K562 (cell line): ENCODE measurements around the gene MS4A8. TPM values are rescaled to one million over a fixed set of nuclear protein-coding genes. Genes with fewer than 3 reads are reported as not detected.

Experiments used
- BRF1 ChIP-seq: IDR thresholded peaks from 3 replicates; pipeline ENCODE4 v1.6.1; 2011; ENCODE audit warnings: borderline replicate concordance, mild to moderate bottlenecking; ENCODE audit not compliant: insufficient read length; ENCODE audit errors: extremely low read depth
- CAMTA2 ChIP-seq: fragments of 250-450 bp; sonication (Bioruptor Pico); conservative IDR thresholded peaks from 2 replicates; pipeline ENCODE4 v1.5.1; 2022
- CUX1 ChIP-seq: fragments of 200-800 bp; sonication (Bioruptor generic); IDR thresholded peaks from 2 replicates; pipeline ENCODE4 v1.6.1; 2016; ENCODE audit warnings: missing genetic modification characterization, missing compliant biosample characterization
- MAX ChIP-seq: sonication (generic); formaldehyde crosslinking; IDR thresholded peaks from 2 replicates; pipeline ENCODE4 v1.9.0; 2022; ENCODE audit warnings: mild to moderate bottlenecking, missing genetic modification reagents
- NFIX ChIP-seq: fragments of 250-450 bp; sonication (Bioruptor Pico); IDR thresholded peaks from 2 replicates; pipeline ENCODE4 v1.4.0; 2020; ENCODE audit warnings: low read depth, mild to moderate bottlenecking, moderate library complexity
- ZHX1 ChIP-seq: fragments of 150-350 bp; conservative IDR thresholded peaks from 2 replicates; pipeline ENCODE4 v1.6.1; 2014; ENCODE audit warnings: low read length
- ZNF436 ChIP-seq: fragments of 250-450, 450-650 bp; sonication (Bioruptor Pico); formaldehyde crosslinking; IDR thresholded peaks from 2 replicates; pipeline ENCODE4 v1.7.0; 2020; ENCODE audit warnings: mild to moderate bottlenecking
- polyA plus RNA-seq, 8 experiments: library from polyadenylated mRNA; depleted of rRNA in 4 of 8; stranded (reverse) in 5 of 8; unstranded in 3 of 8; fragments of >200 nt; fragmentation: Nextera tagmentation in 2 of 8; fragmentation: Illumina TruSeq in 1 of 8; extraction: Ambion mirVana in 2 of 8; extraction: Trizol in 1 of 8; gene quantifications; 2 replicates each; pipeline versions ENCODE4 v1.2.1 to v1.2.3, GENCODE V29; 2011 to 2014; ENCODE audit warnings: inconsistent platforms in 1 of 8, missing spikeins in 1 of 8
- total RNA-seq, 7 experiments: library from RNA; depleted of rRNA in 6 of 7; stranded (reverse); fragments of >200 nt in 6 of 7; fragmentation: Illumina TruSeq in 2 of 7; extraction: Trizol in 2 of 7; gene quantifications; 2 replicates each; pipeline versions ENCODE4 v1.2.1 to v1.2.3, GENCODE V29; 2011 to 2021; ENCODE audit warnings: low replicate concordance in 1 of 7

MS4A8 gene
- total and polyA plus RNA-seq, 9 of the 15 experiments (the other 6 are each of a cell fraction or from before 2014, with no cell fraction given) = not detected

GRCh38 chr11:60717956-60718355 lies 18.5 kb downstream of the MS4A8 start (continued):
- TF ChIP-seq ZHX1 = no peak
- no peak for TF ChIP-seq NFIX (CRISPR knock-in tag)
- TF ChIP-seq BRF1 = no peak
- no peak for TF ChIP-seq MAX (CRISPR knock-in tag)
- no peak for TF ChIP-seq ZNF436 (CRISPR knock-in tag)
- no peak for TF ChIP-seq CUX1 (CRISPR knock-in tag)
- TF ChIP-seq CAMTA2 = no peak
- TF ChIP-seq, all 486 proteins: peak for 0
